Right cardiac atrium (tissue), 5 donors: ENCODE measurements around the gene NEDD1. TPM values are rescaled to one million over a fixed set of nuclear protein-coding genes. Genes with fewer than 3 reads are reported as not detected.

Experiments used
- ATAC-seq, 2 donors: fragments of 200-7000 bp; cut with Tn5 transposase; one replicate each; pipeline versions ENCODE4 v1.8.0 to v1.9.1; 2020; ENCODE audit warnings: moderate library complexity in 2 of 2, mild to moderate bottlenecking in 1 of 2
- DNase-seq, 3 donors: peaks; one replicate each; pipeline ENCODE4 v3.0.0-alpha.2; 2020
- H3K27ac ChIP-seq: one replicate; pipeline ENCODE4 v1.5.1; 2013; ENCODE audit warnings: mild to moderate bottlenecking, low read length, control low read depth, moderate library complexity
- H3K27me3 ChIP-seq: one replicate; pipeline ENCODE4 v1.6.1; 2013; ENCODE audit not compliant: control insufficient read depth, insufficient read depth
- H3K4me1 ChIP-seq: one replicate; pipeline ENCODE4 v1.6.1; 2013; ENCODE audit warnings: low read length; ENCODE audit not compliant: control insufficient read depth, insufficient read depth
- H3K4me3 ChIP-seq: one replicate; pipeline ENCODE4 v1.5.1; 2013; ENCODE audit warnings: low read length, control low read depth
- H3K9me3 ChIP-seq: one replicate; pipeline ENCODE4 v1.6.1; 2013; ENCODE audit warnings: low read length; ENCODE audit not compliant: control insufficient read depth
- WGBS: extraction: QIAGEN DNeasy Blood & Tissue Kit; methylation state at CpG from one replicate; pipeline ENCODE4 v1.1.7; 2013; 5-methylcytosine and 5-hydroxymethylcytosine counted together
- intact Hi-C, 4 donors: fragments of 100-400 bp; cut with DNase I; formaldehyde crosslinking; loops; one replicate each; pipeline versions ENCODE4 v1.11.0 to v1.14.0; 2022 to 2023
- polyA plus RNA-seq: library from polyadenylated mRNA; stranded (reverse); fragments of 200-250 nt; gene quantifications from one replicate; pipeline ENCODE4 v1.2.3, GENCODE V29; 2013
- total RNA-seq, 4 donors: library from RNA; stranded (reverse); fragmentation: NEBNext Ultra II Directional; extraction: Animal tissue kit (Norgen Biotek cat#: 25700); gene quantifications; one replicate each; pipeline ENCODE4 v1.2.1, GENCODE V29; 2021
- donor health status: healthy with polysubstance abuse.
- donor health status: DM: no; HTN: yes; CAD: no.
- donor health status: DM: no; HTN: no; CAD: no.
- donor health status: DM: no; HTN: yes; CAD: no; lungs with severe emphysema.
- donor health status: DM: yes; HTN: yes; CAD: no.

Gene NEDD1
- total and polyA plus RNA-seq, 5 donors: 4.7 to 17.0 (median 10.9) TPM

GRCh38 chr12:96982671-96983070, 75.6 kb downstream of the NEDD1 start:
- no peak for DNase-seq
- intact Hi-C loops: loop anchor here in 2 of 4 donors (10.0 kb wide), 2 partner anchors 322 to 408 kb away; no protein-coding TSS in a partner anchor
- no peak overlapping the region for H3K27ac ChIP-seq

GRCh38 chr12:96985515-96986362, 78.7 kb downstream of the NEDD1 start:
- no peaks in the 10 kb centered on the region for H3K9me3 ChIP-seq
- peak; percentile 15 to 58 (median 56) for DNase-seq
- ATAC-seq: peak; percentile 59 to 74
- peak overlapping the region; percentile 25 for H3K4me3 ChIP-seq
- intact Hi-C loops: loop anchor here in 3 of 4 donors (5.0 to 10.0 kb wide), 3 partner anchors 319 to 411 kb away; no protein-coding TSS in a partner anchor
- no peaks in the 10 kb centered on the region for H3K4me1 ChIP-seq
- no peaks in the 10 kb centered on the region for H3K27me3 ChIP-seq
- H3K27ac ChIP-seq: no peak overlapping the region
- 5% methylated on average over 56 of the region's 56 CpGs for WGBS

More at GRCh38 chr12:96982671-96983070, 75.6 kb downstream of the NEDD1 start:
- WGBS: 89% methylated on average over 4 of the region's 4 CpGs
- Histone ChIP-seq H3K27me3 (no peaks in the 10 kb centered on the region), H3K9me3 (no peaks in the 10 kb centered on the region), H3K4me3 (no peak overlapping the region), H3K4me1 (no peaks in the 10 kb centered on the region)
- ATAC-seq: no peak

- WGBS: 57% methylated on average over 2 of the region's 2 CpGs
- no peak for DNase-seq
- Histone ChIP-seq H3K27ac (no peak overlapping the region), H3K9me3 (no peaks in the 10 kb centered on the region), H3K4me1 (no peaks in the 10 kb centered on the region), H3K4me3 (no peak overlapping the region), H3K27me3 (no peaks in the 10 kb centered on the region)
- intact Hi-C loops: loop anchor here in 3 of 4 donors (5.0 to 10.0 kb wide), 3 partner anchors 318 to 412 kb away; no protein-coding TSS in a partner anchor
- no peak for ATAC-seq
These were observed 79.9 kb downstream of the NEDD1 start for GRCh38 chr12:96986883-96987523.

- Histone ChIP-seq H3K27me3 (no peaks in the 10 kb centered on the region), H3K4me1 (no peaks in the 10 kb centered on the region), H3K27ac (no peak overlapping the region), H3K4me3 (no peak overlapping the region), H3K9me3 (no peaks in the 10 kb centered on the region)
- ATAC-seq (no peak), DNase-seq (no peak)
- intact Hi-C loops: loop anchor here in 3 of 4 donors (5.0 to 10.0 kb wide), 3 partner anchors 316 to 414 kb away; no protein-coding TSS in a partner anchor
- WGBS: 61% methylated on average over 3 of the region's 3 CpGs
These were observed 81.9 kb downstream of the NEDD1 start for GRCh38 chr12:96988919-96989318.

- DNase-seq: peak in 1 of 3 donors; percentile 11
These were observed 82.9 kb downstream of the NEDD1 start for GRCh38 chr12:96989916-96990315.

GRCh38 chr12:96994900-96995299, 87.8 kb downstream of the NEDD1 start:
- H3K27ac ChIP-seq: no peak overlapping the region
- no peak for DNase-seq
- intact Hi-C loops: no loop called here
- WGBS: 60% methylated on average over 5 of the region's 5 CpGs
- H3K4me3 ChIP-seq: peak overlapping the region; percentile 20
- H3K27me3 ChIP-seq: peaks cover 2% of the 10 kb centered on the region
- ATAC-seq: no peak
- no peaks in the 10 kb centered on the region for H3K9me3 ChIP-seq
- H3K4me1 ChIP-seq: no peaks in the 10 kb centered on the region

More at GRCh38 chr12:96989916-96990315, 82.9 kb downstream of the NEDD1 start:
- intact Hi-C loops: loop anchor here in 3 of 4 donors (5.0 to 10.0 kb wide), 3 partner anchors 315 to 415 kb away; no protein-coding TSS in a partner anchor
- H3K9me3 ChIP-seq: no peaks in the 10 kb centered on the region
- H3K27ac ChIP-seq: no peak overlapping the region
- no peak overlapping the region for H3K4me3 ChIP-seq
- no peaks in the 10 kb centered on the region for H3K4me1 ChIP-seq
- no peak for ATAC-seq
- 58% methylated on average over 5 of the region's 5 CpGs for WGBS
- H3K27me3 ChIP-seq: no peaks in the 10 kb centered on the region

GRCh38 chr12:96995861-96996260, 88.8 kb downstream of the NEDD1 start:
- intact Hi-C loops: no loop called here
- Histone ChIP-seq H3K4me1 (no peaks in the 10 kb centered on the region), H3K4me3 (no peak overlapping the region), H3K27me3 (peaks cover 2% of the 10 kb centered on the region), H3K9me3 (no peaks in the 10 kb centered on the region), H3K27ac (no peak overlapping the region)
- no peak for ATAC-seq
- DNase-seq: no peak
- 42% methylated on average over 6 of the region's 6 CpGs for WGBS

- no peaks in the 10 kb centered on the region for H3K4me1 ChIP-seq
- H3K4me3 ChIP-seq: no peak overlapping the region
- ATAC-seq: no peak
- intact Hi-C loops: no loop called here
- H3K9me3 ChIP-seq: no peaks in the 10 kb centered on the region
- DNase-seq: no peak
- H3K27me3 ChIP-seq: peaks cover 2% of the 10 kb centered on the region
- 89% methylated on average over 7 of the region's 7 CpGs for WGBS
- no peak overlapping the region for H3K27ac ChIP-seq
These were observed 90.9 kb downstream of the NEDD1 start for GRCh38 chr12:96997797-96998484.

- DNase-seq (no peak), ATAC-seq (no peak)
- Histone ChIP-seq H3K27ac (no peak overlapping the region), H3K4me1 (no peaks in the 10 kb centered on the region), H3K27me3 (peaks cover 2% of the 10 kb centered on the region), H3K9me3 (no peaks in the 10 kb centered on the region), H3K4me3 (no peak overlapping the region)
- intact Hi-C loops: no loop called here
- WGBS: 90% methylated on average over 8 of the region's 8 CpGs
These were observed 96.2 kb downstream of the NEDD1 start for GRCh38 chr12:97003276-97003675.
